GM12892 (cell line): Measurements from ENCODE around the gene BIN1.

Experiments used
- POLR2A ChIP-seq: IDR thresholded peaks from 2 replicates; pipeline ENCODE4 v1.6.1; 2011; ENCODE audit warnings: low read depth, low read length, control low read depth
- POLR2AphosphoS5 ChIP-seq: IDR thresholded peaks from 2 replicates; pipeline ENCODE4 v1.6.1; 2011; ENCODE audit warnings: low read depth, low read length, control low read depth
- TAF1 ChIP-seq: IDR thresholded peaks from 2 replicates; pipeline ENCODE4 v1.6.1; 2011; ENCODE audit warnings: low read depth, mild to moderate bottlenecking, control low read depth, low read length, borderline replicate concordance

- TF ChIP-seq POLR2AphosphoS5 (no peak), POLR2A (no peak), TAF1 (no peak)
Measured at GRCh38 chr2:127039387-127040031, 67.4 kb downstream of the BIN1 start.
